SJSA1 (cell line): Measurements from ENCODE around the gene CCDC13. TPM values are rescaled to one million over a fixed set of nuclear protein-coding genes. Genes with fewer than 3 reads are reported as not detected.
A peak's percentile ranks its signal among the peaks of the same experiment; 100 is the strongest.

Experiments
- DNase-seq, 2 experiments: peaks; one replicate each; pipeline ENCODE4 v3.0.0-alpha.2; 2015 to 2020; ENCODE audit warnings: low spot score in 2 of 2, low read depth in 1 of 2
- H3K27ac ChIP-seq: fragments of 250-450 bp; sonication (Bioruptor Pico); 2 replicates; pipeline ENCODE4 v1.5.1; 2020; ENCODE audit warnings: mild to moderate bottlenecking, moderate library complexity
- H3K27me3 ChIP-seq: fragments of 250-450 bp; sonication (Bioruptor Pico); replicated peaks from 2 replicates; pipeline ENCODE4 v1.5.1; 2020; ENCODE audit warnings: mild to moderate bottlenecking, moderate library complexity
- H3K36me3 ChIP-seq: fragments of 250-450 bp; sonication (Bioruptor Pico); 2 replicates; pipeline ENCODE4 v1.5.1; 2020; ENCODE audit warnings: mild to moderate bottlenecking
- H3K4me1 ChIP-seq: fragments of 250-450 bp; sonication (Bioruptor Pico); replicated peaks from 2 replicates; pipeline ENCODE4 v1.6.1; 2021; ENCODE audit warnings: mild to moderate bottlenecking
- H3K4me3 ChIP-seq: fragments of 250-450 bp; sonication (Bioruptor Pico); 2 replicates; pipeline ENCODE4 v1.5.1; 2020; ENCODE audit warnings: mild to moderate bottlenecking
- H3K9me3 ChIP-seq: fragments of 250-450 bp; sonication (Bioruptor Pico); replicated peaks from 2 replicates; pipeline ENCODE4 v1.5.1; 2020; ENCODE audit warnings: mild to moderate bottlenecking
- total RNA-seq: library from RNA; depleted of rRNA; stranded (reverse); fragments of >200 nt; shearing (Covaris generic); gene quantifications from 2 replicates; pipeline ENCODE4 v1.2.3, GENCODE V29; 2014

The CCDC13 gene
- total RNA-seq, 1 experiment from 2014 or later: 0.39 TPM

DNA sequence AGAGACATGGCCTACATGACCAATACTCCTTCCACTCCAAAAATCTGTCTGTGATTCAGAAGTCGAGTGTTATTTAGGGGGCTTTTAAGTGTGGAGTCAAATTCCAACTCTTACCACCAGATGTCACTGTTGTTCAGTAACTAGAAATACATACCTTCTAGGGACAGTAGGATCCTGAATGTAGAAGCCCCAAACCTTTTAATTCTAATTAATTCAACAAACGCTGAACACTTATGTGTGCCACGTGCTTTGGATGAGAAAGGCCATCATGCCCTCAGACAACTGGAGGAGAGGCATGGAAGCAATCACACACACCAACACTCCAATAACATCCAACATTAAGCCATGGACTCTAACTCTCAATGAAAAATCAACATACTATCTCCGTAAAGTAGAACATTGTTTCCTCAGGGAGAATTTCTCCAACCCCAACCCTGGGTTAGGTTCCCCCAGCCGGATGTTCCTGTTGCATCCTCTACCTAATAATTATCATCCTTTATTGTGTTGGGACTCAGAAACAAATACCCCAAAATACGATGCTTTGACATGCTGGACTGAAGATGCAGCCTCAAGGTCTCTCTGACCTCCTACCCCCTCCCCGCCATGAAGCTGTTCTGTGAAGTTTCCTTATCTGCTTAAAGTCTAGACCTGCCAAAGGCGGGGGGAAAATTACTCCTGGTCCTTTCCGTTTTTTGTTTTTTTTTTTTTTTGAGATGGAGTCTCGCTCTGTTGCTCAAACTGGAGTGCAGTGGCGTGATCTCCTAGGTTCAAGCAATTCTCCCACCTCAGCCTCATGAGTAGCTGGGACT is 8.0 kb upstream of the CCDC13 start:
- peaks cover 35% of the 10 kb centered on the region for H3K36me3 ChIP-seq
- H3K27me3 ChIP-seq: no peaks in the 10 kb centered on the region
- no peaks in the 10 kb centered on the region for H3K9me3 ChIP-seq
- H3K4me1 ChIP-seq: no peaks in the 10 kb centered on the region
- H3K27ac ChIP-seq: no peak overlapping the region
- no peak overlapping the region for H3K4me3 ChIP-seq
- peak in 1 of 2 experiments; percentile 48 for DNase-seq

DNA sequence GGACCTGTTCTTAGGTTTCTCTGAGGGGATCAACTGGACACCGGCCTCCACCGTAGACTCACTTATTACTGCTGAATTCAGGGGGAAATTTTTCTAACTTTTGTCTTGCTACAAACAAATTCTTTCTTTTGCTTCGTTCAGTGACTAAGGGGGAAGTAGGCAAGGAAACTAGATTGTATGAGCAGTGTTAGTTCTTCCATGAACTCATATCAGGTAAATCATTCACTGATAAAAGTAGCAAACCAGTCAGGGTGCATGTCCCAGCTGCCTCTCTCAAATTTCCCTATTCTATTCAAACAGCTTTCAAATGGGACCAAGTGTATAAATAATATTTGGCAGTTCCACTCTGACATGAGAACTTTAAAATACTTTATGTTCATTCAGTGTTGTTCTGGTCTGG is 7.3 kb upstream of the CCDC13 start:
- peaks cover 28% of the 10 kb centered on the region for H3K36me3 ChIP-seq
- H3K4me1 ChIP-seq: no peaks in the 10 kb centered on the region
- no peak for DNase-seq
- H3K27ac ChIP-seq: no peak overlapping the region
- H3K27me3 ChIP-seq: no peaks in the 10 kb centered on the region
- H3K9me3 ChIP-seq: no peaks in the 10 kb centered on the region
- no peak overlapping the region for H3K4me3 ChIP-seq

GRCh38 chr3:42778644-42779043 is 5.6 kb upstream of the CCDC13 start:
- Histone ChIP-seq H3K4me1 (no peaks in the 10 kb centered on the region), H3K27ac (no peak overlapping the region), H3K4me3 (no peak overlapping the region), H3K9me3 (no peaks in the 10 kb centered on the region), H3K36me3 (peaks cover 20% of the 10 kb centered on the region), H3K27me3 (no peaks in the 10 kb centered on the region)
- no peak for DNase-seq

DNA sequence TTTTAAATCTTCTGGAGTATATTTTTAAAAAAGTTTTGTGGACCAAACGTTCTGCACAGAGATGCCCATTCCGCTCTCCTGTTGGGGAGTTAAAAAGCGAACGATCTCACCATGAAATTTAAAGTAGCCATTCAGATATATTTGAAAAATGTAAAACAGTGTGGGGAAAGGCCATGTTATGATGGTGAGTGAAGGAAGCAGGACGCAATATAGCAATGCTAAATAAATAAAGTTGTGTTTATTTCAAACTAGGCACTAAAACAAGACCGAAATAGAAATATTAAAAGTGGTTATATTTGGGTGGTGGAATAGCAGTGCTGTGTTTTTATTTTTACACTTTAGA is 327 bp upstream of the CCDC13 start:
- peak overlapping the region; percentile 37 for H3K4me3 ChIP-seq
- peak overlapping the region; percentile 9; the same call in 1 of the 2 replicates for H3K27ac ChIP-seq

DNA sequence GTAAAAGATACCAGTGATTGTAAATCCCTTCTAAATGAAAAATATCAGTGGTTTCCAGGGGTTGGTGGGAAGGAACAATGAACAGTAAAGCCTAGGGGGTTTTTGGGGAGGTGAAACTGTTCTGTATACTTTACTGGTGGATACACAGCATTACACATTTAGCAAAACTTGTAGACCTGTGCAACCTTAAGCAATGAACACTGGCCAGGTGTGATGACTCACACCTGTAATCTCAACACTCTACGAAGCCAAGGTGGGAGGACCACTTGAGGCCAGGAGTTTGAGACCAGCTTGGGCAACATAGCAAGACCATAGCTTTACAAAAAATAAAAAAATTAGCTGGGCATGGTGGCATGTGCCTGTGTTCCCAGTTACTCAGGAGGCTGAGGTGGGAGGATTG is 1.8 kb downstream of the CCDC13 start:
- H3K27ac ChIP-seq: no peak overlapping the region
- DNase-seq: no peak
- H3K27me3 ChIP-seq: no peaks in the 10 kb centered on the region
- no peaks in the 10 kb centered on the region for H3K9me3 ChIP-seq
- no peak overlapping the region for H3K4me3 ChIP-seq
- H3K4me1 ChIP-seq: no peaks in the 10 kb centered on the region; the same call in 1 of the 2 replicates
- H3K36me3 ChIP-seq: no peaks in the 10 kb centered on the region

More for the DNA sequence above, 327 bp upstream of the CCDC13 start:
- Histone ChIP-seq H3K27me3 (no peaks in the 10 kb centered on the region), H3K9me3 (no peaks in the 10 kb centered on the region), H3K36me3 (no peaks in the 10 kb centered on the region), H3K4me1 (no peaks in the 10 kb centered on the region; the same call in 1 of the 2 replicates)
- no peak for DNase-seq

DNA sequence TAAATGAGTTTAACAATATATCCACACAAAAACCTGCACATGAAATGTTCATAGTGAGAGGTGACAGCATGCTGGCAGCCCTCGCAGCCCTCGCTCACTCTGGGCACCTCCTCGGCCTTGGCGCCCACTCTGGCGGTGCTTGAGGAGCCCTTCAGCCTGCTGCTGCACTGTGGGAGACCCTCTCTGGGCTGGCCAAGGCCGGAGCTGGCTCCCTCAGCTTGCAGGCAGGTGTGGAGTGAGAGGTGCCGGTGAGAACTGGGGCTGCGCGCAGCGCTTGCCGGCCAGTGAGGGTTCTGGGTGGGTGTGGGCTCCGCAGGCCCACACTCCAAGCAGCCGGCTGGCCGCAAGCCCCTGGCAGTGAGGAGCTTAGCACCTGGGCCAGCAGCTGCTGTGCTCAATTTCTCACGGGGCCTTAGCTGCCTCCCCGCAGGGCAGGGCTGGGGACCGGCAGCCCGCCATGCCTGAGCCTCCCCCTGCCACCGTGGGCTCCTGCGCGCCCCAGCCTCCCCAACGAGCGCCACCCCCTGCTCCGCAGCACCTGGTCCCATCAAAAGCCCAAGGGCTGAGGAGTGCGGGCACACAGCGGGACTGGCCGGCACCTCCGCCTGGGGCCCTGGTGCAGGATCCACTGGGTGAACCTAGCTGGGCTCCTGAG is 3.4 kb downstream of the CCDC13 start:
- Histone ChIP-seq H3K27me3 (no peaks in the 10 kb centered on the region), H3K27ac (no peak overlapping the region), H3K36me3 (no peaks in the 10 kb centered on the region), H3K4me3 (no peak overlapping the region), H3K9me3 (no peaks in the 10 kb centered on the region), H3K4me1 (no peaks in the 10 kb centered on the region; the same call in 1 of the 2 replicates)
- DNase-seq: no peak

- no peak for DNase-seq
- Histone ChIP-seq H3K27ac (no peak overlapping the region), H3K27me3 (no peaks in the 10 kb centered on the region), H3K36me3 (no peaks in the 10 kb centered on the region), H3K4me1 (no peaks in the 10 kb centered on the region), H3K9me3 (no peaks in the 10 kb centered on the region), H3K4me3 (no peak overlapping the region)
These were observed 8.3 kb downstream of the CCDC13 start for GRCh38 chr3:42764561-42765295.

DNA sequence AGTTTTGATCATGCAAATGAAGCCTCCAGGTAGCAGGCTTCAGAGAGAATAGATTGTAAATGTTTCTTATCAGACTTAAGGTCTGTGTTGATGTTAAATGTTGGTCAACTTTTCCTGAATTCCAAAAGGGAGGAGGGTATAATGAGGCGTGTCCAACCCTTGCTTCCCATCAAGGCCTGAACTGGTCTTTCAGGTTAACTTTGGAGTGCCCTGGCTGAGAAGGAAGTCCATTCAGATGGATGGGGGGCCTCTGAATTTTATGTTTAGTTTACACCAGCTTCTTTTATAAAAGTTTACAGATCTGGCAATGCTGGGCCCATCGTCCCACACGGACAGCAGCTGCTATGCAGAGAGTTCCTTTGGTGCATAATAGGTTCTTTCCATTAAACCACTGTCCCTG is 8.9 kb downstream of the CCDC13 start:
- no peaks in the 10 kb centered on the region for H3K36me3 ChIP-seq
- DNase-seq: no peak

GRCh38 chr3:42763021-42763420 is 10.0 kb downstream of the CCDC13 start:
- H3K4me3 ChIP-seq: no peak overlapping the region
- H3K27me3 ChIP-seq: no peaks in the 10 kb centered on the region
- no peaks in the 10 kb centered on the region for H3K36me3 ChIP-seq
- H3K9me3 ChIP-seq: no peaks in the 10 kb centered on the region
- peak in 1 of 2 experiments; percentile 6 for DNase-seq
- H3K27ac ChIP-seq: 0 out of 2 replicates have a peak overlapping the region, but pooled peaks have one; percentile 14
- H3K4me1 ChIP-seq: no peaks in the 10 kb centered on the region

More for the DNA sequence above, 8.9 kb downstream of the CCDC13 start:
- no peak overlapping the region for H3K27ac ChIP-seq
- H3K4me1 ChIP-seq: no peaks in the 10 kb centered on the region
- H3K9me3 ChIP-seq: no peaks in the 10 kb centered on the region
- H3K27me3 ChIP-seq: no peaks in the 10 kb centered on the region
- H3K4me3 ChIP-seq: no peak overlapping the region

DNA sequence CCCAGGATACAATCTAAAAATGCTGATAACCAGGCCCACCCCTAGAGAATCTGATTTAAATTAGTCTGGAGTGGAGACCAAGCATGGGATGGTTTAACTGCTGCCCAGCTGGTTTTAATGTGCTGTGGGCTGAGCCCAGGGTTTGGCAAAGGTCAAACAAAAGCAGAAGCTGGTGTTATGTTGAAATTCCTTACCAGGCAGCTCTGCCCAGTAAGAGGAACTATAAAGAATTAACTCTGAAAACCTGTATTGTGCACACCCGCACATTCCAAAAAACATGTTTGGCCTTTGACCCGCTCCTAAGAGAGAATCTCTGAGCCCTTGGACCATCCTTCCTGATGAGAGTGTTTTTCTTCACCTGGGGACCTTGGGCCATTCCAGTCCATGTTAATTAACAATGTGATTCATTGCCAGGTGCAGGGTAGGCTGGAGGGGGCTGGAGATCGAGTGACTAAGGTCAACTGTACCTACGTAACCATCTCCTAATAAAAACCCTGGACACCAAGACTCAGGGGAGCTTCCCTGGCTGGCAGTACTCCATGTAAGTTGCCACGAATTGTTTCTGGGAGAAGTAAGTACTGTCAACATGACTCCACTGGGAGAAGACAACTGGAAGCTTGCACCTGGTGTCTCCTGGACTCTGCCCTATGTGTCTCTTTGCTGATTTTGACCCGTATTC is 10.9 kb downstream of the CCDC13 start:
- no peak overlapping the region for H3K27ac ChIP-seq
- H3K9me3 ChIP-seq: no peaks in the 10 kb centered on the region
- no peaks in the 10 kb centered on the region for H3K27me3 ChIP-seq
- H3K4me3 ChIP-seq: no peak overlapping the region
- DNase-seq: no peak
- no peaks in the 10 kb centered on the region for H3K36me3 ChIP-seq
- H3K4me1 ChIP-seq: no peaks in the 10 kb centered on the region

- Histone ChIP-seq H3K27ac (no peak overlapping the region), H3K9me3 (no peaks in the 10 kb centered on the region), H3K27me3 (no peaks in the 10 kb centered on the region), H3K36me3 (no peaks in the 10 kb centered on the region), H3K4me1 (no peaks in the 10 kb centered on the region), H3K4me3 (no peak overlapping the region)
- DNase-seq: no peak
These were observed 14.9 kb downstream of the CCDC13 start for GRCh38 chr3:42758126-42758525.

- no peak overlapping the region for H3K4me3 ChIP-seq
- H3K27me3 ChIP-seq: no peaks in the 10 kb centered on the region
- no peaks in the 10 kb centered on the region for H3K4me1 ChIP-seq
- DNase-seq: peak in 1 of 2 experiments; percentile 11
- no peak overlapping the region for H3K27ac ChIP-seq
- H3K36me3 ChIP-seq: no peaks in the 10 kb centered on the region
- H3K9me3 ChIP-seq: no peaks in the 10 kb centered on the region
These were observed 16.3 kb downstream of the CCDC13 start for GRCh38 chr3:42756681-42757213.
